ENCODE results near the gene SP7. TPM values are rescaled to one million over a fixed set of nuclear protein-coding genes. Genes with fewer than 3 reads are reported as not detected.
"Not testable (repeated sequence)": the region's sequence is repeated elsewhere in the genome, so short reads cannot be mapped to it uniquely, and the experiment has no call there.

Gene SP7
- total RNA-seq, 1 donor from 2014 or later, result not detected

DNA sequence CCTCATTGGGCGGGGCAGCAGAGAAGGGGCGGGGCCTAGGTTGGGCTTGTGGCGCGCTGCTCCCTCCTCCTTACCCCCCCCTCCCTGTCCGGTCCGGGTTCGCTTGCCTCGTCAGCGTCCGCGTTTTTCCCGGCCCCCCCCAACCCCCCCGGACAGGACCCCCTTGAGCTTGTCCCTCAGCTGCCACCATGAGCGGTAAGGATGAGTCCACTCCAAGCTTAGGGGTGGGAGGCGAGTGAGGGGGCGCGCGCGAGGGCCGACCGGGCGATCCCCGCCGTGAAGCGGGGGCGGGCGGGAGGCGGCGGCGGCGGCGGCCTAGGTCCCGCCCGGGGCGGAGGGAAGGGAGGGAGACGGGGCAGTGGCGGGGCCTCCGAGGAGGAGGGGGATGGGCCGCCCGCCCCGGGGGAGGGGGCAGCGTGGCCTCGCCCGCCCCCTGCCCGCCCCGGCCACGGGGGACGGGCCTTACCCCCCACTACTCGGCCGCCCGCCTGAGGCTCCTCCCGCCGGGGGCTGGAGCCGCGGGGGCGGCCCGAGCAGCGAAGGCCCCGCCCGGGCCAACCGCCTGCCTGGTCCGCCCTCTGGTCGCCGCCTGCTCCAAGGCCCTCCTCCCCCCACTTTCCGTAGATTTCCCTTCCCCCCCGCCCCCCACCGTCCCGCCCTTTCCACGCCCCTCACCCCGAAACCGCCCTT, 44.1 kb upstream of the SP7 start, which contains the start of gene SP1:
Gene SP1 (plus strand): TSS at position 73 of the 690 bp plus-strand sequence. CDS start 116 bp downstream, at position 189.
- Mint-ChIP-seq H3K4me1 (ENCODE audit: low read depth) (peaks cover 39% of the 10 kb centered on the region), H3K27me3 (ENCODE audit: low read depth) (no peaks in the 10 kb centered on the region), H3K4me3 (ENCODE audit: unreplicated experiment) (peak within 1 kb of the TSS; percentile 83), H3K36me3 (ENCODE audit: low read depth) (peaks cover 22% of the 10 kb centered on the region), H3K27ac (ENCODE audit: unreplicated experiment) (peak within 1 kb of the TSS; percentile 96), H3K9me3 (ENCODE audit: low read depth) (no peaks in the 10 kb centered on the region)
- TF ChIP-seq, protein P1, sequence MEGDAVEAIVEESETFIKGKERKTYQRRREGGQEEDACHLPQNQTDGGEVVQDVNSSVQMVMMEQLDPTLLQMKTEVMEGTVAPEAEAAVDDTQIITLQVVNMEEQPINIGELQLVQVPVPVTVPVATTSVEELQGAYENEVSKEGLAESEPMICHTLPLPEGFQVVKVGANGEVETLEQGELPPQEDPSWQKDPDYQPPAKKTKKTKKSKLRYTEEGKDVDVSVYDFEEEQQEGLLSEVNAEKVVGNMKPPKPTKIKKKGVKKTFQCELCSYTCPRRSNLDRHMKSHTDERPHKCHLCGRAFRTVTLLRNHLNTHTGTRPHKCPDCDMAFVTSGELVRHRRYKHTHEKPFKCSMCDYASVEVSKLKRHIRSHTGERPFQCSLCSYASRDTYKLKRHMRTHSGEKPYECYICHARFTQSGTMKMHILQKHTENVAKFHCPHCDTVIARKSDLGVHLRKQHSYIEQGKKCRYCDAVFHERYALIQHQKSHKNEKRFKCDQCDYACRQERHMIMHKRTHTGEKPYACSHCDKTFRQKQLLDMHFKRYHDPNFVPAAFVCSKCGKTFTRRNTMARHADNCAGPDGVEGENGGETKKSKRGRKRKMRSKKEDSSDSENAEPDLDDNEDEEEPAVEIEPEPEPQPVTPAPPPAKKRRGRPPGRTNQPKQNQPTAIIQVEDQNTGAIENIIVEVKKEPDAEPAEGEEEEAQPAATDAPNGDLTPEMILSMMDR (IDR thresholded peaks at IDR 0.05), result no peak
- peak; percentile 97 for DNase-seq (ENCODE audit: low spot score)

DNA sequence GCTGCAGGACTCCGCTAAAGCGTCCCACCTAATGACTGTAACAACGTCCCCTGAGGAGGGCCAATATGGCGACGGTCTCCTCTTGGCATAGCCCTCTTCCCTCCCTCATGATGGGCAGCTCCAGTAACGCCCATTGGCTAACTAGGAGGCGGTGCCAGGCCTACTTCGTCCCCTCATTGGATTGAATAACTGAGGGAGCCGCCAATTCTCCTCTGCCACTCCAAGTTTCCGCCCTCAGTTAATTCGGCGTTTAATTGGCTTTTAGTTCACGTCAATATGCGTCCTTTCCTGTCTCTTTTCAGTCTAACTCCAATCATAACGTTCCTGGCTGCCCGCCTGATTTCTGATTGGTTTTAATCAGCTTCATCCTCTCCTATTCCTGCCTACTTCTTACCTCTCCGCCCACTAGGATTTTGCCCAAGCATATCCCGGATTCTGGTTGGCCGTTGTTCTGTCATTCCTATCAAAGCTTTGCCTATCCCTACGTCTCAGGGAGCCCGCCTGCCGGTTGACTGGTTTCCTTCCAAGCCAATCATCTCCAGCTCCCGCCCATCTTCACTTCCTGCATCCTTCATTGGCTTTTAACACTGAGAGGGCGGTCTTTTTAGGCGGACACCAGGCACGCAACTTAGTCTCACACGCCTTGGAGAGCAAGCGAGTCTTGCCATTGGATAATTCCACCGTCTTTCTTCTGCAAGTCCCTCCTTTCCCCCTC, 43.4 kb upstream of the SP7 start:
- peak; percentile 97 for DNase-seq (ENCODE audit: low spot score)
- H3K27ac Mint-ChIP-seq (ENCODE audit: unreplicated experiment), result no peak overlapping the region
- no peaks in the 10 kb centered on the region for H3K9me3 Mint-ChIP-seq (ENCODE audit: low read depth)
- H3K36me3 Mint-ChIP-seq (ENCODE audit: low read depth), result peaks cover 20% of the 10 kb centered on the region
- TF ChIP-seq, protein P1 (IDR thresholded peaks at IDR 0.05), result no peak
- peaks cover 36% of the 10 kb centered on the region for H3K4me1 Mint-ChIP-seq (ENCODE audit: low read depth)
- no peak overlapping the region for H3K4me3 Mint-ChIP-seq (ENCODE audit: unreplicated experiment)
- H3K27me3 Mint-ChIP-seq (ENCODE audit: low read depth), result no peaks in the 10 kb centered on the region

DNA sequence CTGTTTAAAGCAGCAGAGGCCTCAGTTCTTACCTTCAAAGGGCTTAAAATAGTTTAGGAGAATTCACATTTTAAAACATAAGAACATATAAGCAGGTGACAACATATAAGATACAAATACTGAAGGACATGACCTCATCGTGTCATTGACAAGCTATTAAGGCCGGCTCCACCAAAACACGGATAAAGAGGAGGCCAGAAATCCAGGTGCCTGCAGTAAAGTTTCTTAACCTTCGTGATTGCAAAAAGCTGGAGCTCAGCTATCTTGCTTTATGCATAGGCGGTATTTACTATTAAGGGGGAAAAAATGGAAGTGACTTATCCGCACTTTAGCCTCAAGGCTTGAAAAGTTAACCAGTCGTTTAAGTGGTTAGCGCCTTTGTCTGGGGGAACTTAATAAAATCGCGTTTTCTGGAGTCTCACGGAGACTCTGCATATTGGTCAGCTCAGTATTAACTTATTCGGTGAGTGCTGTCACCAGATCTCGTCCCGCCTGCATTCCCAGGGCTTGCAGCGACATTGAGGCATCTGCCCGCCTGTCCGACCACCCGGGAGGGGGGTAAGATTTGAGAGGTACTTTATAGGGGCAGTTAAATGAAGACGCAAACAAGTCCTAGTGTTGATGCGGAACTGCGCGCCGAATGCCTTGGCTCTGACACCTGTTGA, 42.7 kb upstream of the SP7 start:
- H3K4me3 Mint-ChIP-seq (ENCODE audit: unreplicated experiment), result no peak overlapping the region
- TF ChIP-seq, protein P1 (IDR thresholded peaks at IDR 0.05), result no peak
- peaks cover 30% of the 10 kb centered on the region for H3K4me1 Mint-ChIP-seq (ENCODE audit: low read depth)
- H3K36me3 Mint-ChIP-seq (ENCODE audit: low read depth), result peaks cover 18% of the 10 kb centered on the region
- peak; percentile 4 for DNase-seq (ENCODE audit: low spot score)
- no peaks in the 10 kb centered on the region for H3K27me3 Mint-ChIP-seq (ENCODE audit: low read depth)
- no peaks in the 10 kb centered on the region for H3K9me3 Mint-ChIP-seq (ENCODE audit: low read depth)
- no peak overlapping the region for H3K27ac Mint-ChIP-seq (ENCODE audit: unreplicated experiment)

DNA sequence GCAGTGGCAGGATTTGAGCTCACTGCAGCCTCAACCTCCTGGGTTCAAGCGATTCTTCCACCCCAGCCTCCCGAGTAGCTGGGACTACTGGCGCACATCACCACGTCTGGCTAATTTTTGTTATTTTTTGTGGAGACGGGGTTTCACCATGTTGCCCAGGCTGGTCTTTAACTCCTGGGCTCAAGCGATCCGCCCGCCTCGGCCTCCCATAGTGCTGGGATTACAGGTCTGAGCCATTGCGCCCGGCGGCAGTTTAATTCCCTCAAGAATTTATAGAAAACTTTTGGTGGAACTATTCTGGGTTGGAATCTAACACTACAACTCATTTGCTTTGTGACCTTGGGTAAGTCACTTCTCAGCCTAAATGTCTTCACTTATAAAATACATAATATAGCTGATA, 42.1 kb upstream of the SP7 start:
- Mint-ChIP-seq H3K27me3 (ENCODE audit: low read depth) (no peaks in the 10 kb centered on the region), H3K9me3 (ENCODE audit: low read depth) (no peaks in the 10 kb centered on the region), H3K4me1 (ENCODE audit: low read depth) (peaks cover 24% of the 10 kb centered on the region), H3K4me3 (ENCODE audit: unreplicated experiment) (no peak overlapping the region), H3K36me3 (ENCODE audit: low read depth) (peaks cover 12% of the 10 kb centered on the region), H3K27ac (ENCODE audit: unreplicated experiment) (no peak overlapping the region)
- TF ChIP-seq, protein P1 (IDR thresholded peaks at IDR 0.05), result no peak
- DNase-seq (ENCODE audit: low spot score), result peak; percentile 42

DNA sequence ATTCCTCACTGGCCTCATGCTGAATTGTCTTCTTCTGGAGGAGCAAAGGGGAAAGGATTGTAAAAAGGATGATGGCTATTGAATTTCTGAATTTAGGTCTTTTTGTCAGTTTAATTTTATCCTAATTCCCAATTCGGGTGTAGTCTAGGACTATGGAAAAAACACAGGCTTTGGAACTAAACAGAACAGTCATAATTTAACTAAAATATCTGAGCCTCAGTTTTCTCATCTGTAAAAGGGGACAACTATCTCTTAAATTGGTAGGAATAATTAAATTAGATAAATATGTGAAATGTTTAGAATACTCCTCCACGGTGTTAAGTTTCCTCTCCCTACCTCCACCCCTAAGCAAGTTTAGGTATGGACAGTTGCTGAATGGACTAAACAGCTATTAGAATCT, 40.6 kb upstream of the SP7 start:
- no peak overlapping the region for H3K4me3 Mint-ChIP-seq (ENCODE audit: unreplicated experiment)
- peaks cover 17% of the 10 kb centered on the region for H3K4me1 Mint-ChIP-seq (ENCODE audit: low read depth)
- no peak for DNase-seq (ENCODE audit: low spot score)
- peaks cover 3% of the 10 kb centered on the region for H3K36me3 Mint-ChIP-seq (ENCODE audit: low read depth)
- TF ChIP-seq, protein P1 (IDR thresholded peaks at IDR 0.05), result no peak
- no peaks in the 10 kb centered on the region for H3K9me3 Mint-ChIP-seq (ENCODE audit: low read depth)
- H3K27ac Mint-ChIP-seq (ENCODE audit: unreplicated experiment), result no peak overlapping the region
- H3K27me3 Mint-ChIP-seq (ENCODE audit: low read depth), result no peaks in the 10 kb centered on the region

DNA sequence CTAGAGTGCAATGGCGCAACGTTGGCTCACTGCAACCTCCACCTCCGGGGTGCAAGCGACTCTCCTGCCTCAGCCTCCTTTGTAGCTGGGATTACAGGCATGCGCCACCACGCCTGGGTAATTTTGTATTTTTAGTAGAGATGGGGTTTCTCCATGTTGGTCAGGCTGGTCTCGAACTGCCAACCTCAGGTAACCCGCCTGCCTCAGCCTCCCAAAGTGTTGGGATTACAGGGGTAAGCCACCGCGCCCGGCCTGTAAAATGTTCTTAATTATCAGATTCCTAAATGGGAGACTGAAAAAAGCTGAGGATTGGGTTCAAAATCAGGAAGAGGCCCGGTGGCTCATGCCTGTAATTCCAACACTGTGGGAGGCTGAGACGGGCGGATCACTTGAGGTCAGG, 38.1 kb upstream of the SP7 start:
- not testable (repeated sequence) for H3K9me3 Mint-ChIP-seq (ENCODE audit: low read depth)

DNA sequence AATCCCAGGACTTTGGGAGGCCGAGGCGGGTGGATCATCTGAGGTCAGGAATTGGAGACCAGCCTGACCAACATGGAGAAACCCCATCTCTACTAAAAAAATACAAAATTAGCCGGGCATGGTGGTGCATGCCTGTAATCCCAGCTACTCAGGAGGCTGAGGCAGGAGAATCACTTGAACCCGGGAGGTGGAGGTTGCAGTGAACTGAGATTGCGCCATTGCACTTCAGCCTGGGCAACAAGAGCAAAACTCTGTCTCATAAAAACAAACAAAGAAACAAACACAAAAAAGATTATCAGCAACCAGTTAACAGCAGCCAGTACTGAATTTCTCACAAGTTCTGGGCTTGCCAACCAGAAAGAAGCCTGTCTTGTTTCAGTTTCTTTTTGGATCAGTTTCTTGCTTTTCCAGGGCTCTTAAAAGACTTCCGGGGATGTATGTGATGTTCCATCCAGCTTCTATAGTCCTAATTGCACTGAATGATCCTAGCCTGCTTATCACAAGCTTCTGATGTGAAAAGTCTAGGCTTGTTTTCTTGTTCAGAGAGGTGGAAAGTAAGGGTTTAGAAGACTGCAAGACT, 37.5 kb upstream of the SP7 start:
- not testable (repeated sequence) for H3K9me3 Mint-ChIP-seq (ENCODE audit: low read depth); H3K4me3 Mint-ChIP-seq (ENCODE audit: unreplicated experiment); H3K36me3 Mint-ChIP-seq (ENCODE audit: low read depth); H3K27ac Mint-ChIP-seq (ENCODE audit: unreplicated experiment); H3K27me3 Mint-ChIP-seq (ENCODE audit: low read depth)
- peak; percentile 0 for DNase-seq (ENCODE audit: low spot score)
- peaks cover 20% of the 10 kb centered on the region for H3K4me1 Mint-ChIP-seq (ENCODE audit: low read depth)

More for the DNA sequence above, 38.1 kb upstream of the SP7 start:
- not testable (repeated sequence) for H3K27me3 Mint-ChIP-seq (ENCODE audit: low read depth); H3K4me3 Mint-ChIP-seq (ENCODE audit: unreplicated experiment); H3K27ac Mint-ChIP-seq (ENCODE audit: unreplicated experiment); H3K36me3 Mint-ChIP-seq (ENCODE audit: low read depth)
- H3K4me1 Mint-ChIP-seq (ENCODE audit: low read depth), result peaks cover 20% of the 10 kb centered on the region
- peak; percentile 27 for DNase-seq (ENCODE audit: low spot score)

All from chondrocyte (in vitro differentiated cells).